ENCODE measurements around the gene C16orf90.

DNA sequence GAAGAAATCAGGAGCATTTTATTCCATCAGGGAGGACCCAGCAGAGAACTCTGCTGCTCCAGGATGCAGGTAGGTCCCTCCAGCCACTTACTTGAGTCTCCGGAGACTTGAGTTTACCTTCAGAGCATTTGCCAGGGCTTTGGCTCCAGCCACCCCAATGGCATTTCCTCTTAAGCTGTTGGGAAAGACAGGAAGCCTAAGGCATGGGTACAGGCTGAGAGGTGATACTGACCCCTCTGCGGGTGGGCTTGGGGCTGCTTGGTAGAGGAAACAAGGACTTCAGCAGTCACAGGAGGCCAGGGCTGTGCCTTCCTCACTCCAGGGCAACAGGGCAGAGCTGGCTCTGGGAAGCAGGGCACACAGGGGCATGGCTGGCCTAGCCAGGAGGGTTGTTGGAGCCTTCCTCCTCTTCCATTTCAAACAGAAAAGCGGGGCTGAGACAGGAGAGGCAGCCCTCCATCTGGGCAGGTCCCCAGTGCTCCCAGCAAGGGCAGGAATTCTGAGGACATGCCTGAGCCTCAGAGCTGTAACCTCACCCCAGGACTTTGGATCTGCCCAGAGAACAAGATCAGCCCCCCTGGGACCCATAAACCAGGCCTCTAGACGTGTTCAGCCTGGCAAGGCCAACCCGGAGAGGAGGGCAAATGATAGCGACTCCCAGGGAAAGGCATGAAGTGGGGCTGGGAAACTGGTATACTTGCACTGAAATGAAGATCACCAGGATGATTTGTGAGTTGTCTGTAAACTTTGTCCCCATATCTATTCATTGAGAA lies 47.5 kb upstream of the C16orf90 start:
- no peak for TF ChIP-seq POLR2A (IDR thresholded peaks at IDR 0.05)
- TF ChIP-seq, protein P1, sequence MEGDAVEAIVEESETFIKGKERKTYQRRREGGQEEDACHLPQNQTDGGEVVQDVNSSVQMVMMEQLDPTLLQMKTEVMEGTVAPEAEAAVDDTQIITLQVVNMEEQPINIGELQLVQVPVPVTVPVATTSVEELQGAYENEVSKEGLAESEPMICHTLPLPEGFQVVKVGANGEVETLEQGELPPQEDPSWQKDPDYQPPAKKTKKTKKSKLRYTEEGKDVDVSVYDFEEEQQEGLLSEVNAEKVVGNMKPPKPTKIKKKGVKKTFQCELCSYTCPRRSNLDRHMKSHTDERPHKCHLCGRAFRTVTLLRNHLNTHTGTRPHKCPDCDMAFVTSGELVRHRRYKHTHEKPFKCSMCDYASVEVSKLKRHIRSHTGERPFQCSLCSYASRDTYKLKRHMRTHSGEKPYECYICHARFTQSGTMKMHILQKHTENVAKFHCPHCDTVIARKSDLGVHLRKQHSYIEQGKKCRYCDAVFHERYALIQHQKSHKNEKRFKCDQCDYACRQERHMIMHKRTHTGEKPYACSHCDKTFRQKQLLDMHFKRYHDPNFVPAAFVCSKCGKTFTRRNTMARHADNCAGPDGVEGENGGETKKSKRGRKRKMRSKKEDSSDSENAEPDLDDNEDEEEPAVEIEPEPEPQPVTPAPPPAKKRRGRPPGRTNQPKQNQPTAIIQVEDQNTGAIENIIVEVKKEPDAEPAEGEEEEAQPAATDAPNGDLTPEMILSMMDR (IDR thresholded peaks at IDR 0.05) = no peak

All from right lobe of liver (tissue), 4 donors.